ENCODE results near the gene SLC7A10. TPM values are rescaled to one million over a fixed set of nuclear protein-coding genes. Genes with fewer than 3 reads are reported as not detected.
"Not testable (repeated sequence)": the region's sequence is repeated elsewhere in the genome, so short reads cannot be mapped to it uniquely, and the experiment has no call there.

The SLC7A10 gene
- total RNA-seq, 1 donor from 2014 or later, result not detected

DNA sequence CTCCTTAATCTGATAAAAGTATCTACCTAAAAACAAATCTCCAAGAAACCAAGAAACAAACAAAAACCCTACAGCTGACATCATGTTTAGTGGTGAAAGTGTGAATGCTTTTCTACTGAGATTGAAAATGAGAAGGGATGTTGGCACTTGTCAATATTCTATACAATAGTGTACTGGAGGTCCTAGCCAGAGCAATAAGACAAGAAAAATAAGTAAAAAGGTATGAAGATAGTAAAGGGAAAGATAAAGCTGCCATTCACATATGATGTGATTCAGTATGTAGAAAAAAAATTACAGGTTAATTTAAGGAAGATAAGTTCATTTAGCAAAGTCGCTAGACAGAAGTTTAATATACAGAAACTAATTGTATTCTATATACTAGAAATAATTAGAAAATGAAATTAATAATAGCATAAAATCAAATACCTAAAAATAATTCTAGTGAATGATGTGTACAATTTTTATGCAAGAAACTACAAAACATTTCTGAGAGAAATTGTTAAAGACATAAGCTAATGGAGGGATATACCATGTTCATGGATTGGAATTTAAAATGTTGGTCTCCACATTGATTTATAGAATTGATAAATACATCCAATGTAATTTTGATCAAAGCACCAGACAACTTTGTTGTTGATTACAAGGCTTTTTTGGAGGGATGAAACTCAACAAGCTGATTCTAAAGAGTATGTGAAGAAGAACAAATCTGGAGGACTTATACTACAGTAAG, 2.4 kb upstream of the SLC7A10 start:
- peaks cover 43% of the 10 kb centered on the region for H3K27me3 ChIP-seq (ENCODE audit: control insufficient read depth, insufficient read depth, low read length)
- TF ChIP-seq, protein P1, sequence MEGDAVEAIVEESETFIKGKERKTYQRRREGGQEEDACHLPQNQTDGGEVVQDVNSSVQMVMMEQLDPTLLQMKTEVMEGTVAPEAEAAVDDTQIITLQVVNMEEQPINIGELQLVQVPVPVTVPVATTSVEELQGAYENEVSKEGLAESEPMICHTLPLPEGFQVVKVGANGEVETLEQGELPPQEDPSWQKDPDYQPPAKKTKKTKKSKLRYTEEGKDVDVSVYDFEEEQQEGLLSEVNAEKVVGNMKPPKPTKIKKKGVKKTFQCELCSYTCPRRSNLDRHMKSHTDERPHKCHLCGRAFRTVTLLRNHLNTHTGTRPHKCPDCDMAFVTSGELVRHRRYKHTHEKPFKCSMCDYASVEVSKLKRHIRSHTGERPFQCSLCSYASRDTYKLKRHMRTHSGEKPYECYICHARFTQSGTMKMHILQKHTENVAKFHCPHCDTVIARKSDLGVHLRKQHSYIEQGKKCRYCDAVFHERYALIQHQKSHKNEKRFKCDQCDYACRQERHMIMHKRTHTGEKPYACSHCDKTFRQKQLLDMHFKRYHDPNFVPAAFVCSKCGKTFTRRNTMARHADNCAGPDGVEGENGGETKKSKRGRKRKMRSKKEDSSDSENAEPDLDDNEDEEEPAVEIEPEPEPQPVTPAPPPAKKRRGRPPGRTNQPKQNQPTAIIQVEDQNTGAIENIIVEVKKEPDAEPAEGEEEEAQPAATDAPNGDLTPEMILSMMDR (IDR thresholded peaks at IDR 0.05; ENCODE audit: insufficient read depth, low read length, poor library complexity, severe bottlenecking), result no peak
- no peaks in the 10 kb centered on the region for H3K36me3 ChIP-seq (ENCODE audit: control insufficient read depth, insufficient read depth, low read length)
- DNase-seq (ENCODE audit: low read depth), result no peak
- no peak overlapping the region for H3K4me3 ChIP-seq (ENCODE audit: low read depth, low read length)

DNA sequence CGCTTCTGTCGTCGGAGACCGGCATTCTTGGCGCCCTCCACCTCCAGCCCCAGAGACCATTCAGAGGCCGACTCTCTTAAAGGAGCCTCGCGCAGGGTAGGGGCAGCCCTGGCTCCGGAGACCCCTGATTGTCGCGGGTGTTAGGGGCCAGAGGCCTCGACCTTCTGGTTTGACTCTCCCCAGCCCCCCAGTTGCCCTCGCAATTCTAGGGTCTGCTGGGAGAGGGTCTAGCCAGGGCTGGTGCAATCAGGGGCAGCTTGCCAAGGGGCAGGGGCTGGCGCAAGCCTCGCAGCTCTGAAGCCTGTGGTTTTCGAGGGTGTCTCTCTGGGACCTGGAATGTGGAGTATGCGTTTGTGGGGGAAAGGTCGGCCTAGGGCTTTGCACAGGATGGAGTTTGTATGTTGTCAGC, 1.6 kb upstream of the SLC7A10 start:
- H3K27me3 ChIP-seq (ENCODE audit: control insufficient read depth, insufficient read depth, low read length), result peaks cover 41% of the 10 kb centered on the region
- no peaks in the 10 kb centered on the region for H3K36me3 ChIP-seq (ENCODE audit: control insufficient read depth, insufficient read depth, low read length)
- DNase-seq (ENCODE audit: low read depth), result no peak
- TF ChIP-seq, protein P1 (IDR thresholded peaks at IDR 0.05; ENCODE audit: insufficient read depth, low read length, poor library complexity, severe bottlenecking), result no peak
- H3K4me3 ChIP-seq (ENCODE audit: low read depth, low read length), result no peak overlapping the region

DNA sequence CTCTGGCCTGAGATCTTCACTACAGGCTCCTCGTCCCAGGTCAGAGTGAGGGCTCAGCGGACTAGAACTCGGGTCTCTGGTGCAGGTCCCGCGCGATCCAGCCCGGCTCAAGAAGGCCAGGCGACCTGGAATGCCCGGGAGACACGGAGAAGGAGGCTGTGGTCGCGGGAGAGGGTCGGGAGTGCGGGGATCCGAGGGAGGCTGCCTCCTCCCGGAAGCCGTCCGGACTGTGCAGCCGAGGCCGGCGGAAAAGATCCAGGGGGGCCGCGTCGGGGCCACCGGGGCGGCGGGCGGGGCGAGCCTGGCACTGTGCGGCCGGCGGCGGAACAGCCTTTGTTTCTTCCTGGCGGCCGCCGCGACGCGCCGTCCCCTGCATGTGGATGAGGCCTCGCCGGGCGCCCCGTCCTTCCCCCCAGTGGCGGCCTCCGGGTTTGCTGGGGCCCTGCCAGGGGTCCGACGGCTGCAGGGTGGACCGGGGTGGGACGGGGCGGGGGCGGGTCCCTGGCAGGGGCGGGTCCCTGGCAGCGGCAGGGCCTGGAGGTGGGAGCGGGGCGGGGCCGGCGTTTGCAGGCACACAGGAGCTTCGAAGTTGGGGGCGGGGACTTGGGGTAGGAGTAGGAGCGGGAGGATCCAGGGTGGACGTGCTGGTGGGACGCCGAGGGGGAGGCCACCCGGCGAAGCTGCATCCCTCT, 1.0 kb upstream of the SLC7A10 start:
- Histone ChIP-seq H3K27me3 (ENCODE audit: control insufficient read depth, insufficient read depth, low read length) (peaks cover 41% of the 10 kb centered on the region), H3K4me3 (ENCODE audit: low read depth, low read length) (no peak overlapping the region), H3K36me3 (ENCODE audit: control insufficient read depth, insufficient read depth, low read length) (no peaks in the 10 kb centered on the region)
- no peak for DNase-seq (ENCODE audit: low read depth)
- TF ChIP-seq, protein P1 (IDR thresholded peaks at IDR 0.05; ENCODE audit: insufficient read depth, low read length, poor library complexity, severe bottlenecking), result no peak

DNA sequence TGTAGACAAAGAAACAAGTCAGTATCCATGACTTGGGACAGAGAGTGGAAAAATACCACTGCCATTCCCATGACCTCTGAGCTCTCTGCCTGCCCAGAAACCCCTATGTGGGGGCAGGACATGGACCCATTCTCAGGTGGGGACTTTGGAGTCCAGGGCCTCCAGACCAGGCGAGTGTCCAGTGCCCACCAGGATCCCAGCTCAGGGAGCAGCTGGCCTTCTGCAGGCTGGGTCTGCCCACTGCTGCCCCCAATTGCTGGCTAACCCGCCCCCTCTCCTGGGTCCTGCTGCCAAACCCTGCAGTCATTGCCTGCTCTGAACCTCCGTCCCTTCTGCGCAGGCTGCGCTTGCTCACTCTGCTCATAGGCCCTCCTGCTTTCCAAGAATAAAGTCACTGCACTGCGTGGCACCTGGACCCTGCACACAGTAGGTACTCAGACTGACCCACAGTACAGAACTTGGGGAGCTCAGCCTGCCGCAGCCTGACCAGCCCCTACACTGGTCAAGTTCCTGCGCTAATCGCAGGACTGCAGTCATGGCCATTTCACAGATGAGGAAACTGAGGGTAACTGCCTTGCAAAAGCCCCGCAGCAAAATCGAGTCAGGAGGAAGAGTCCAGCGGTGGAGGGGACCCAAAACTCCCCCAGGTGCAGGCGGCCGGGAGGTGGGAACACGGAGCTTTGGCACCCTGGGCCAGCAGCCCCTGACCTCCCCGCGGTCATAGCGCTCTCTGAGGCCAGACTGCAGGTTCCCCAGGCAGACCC, 774 bp downstream of the SLC7A10 start:
- H3K36me3 ChIP-seq (ENCODE audit: control insufficient read depth, insufficient read depth, low read length), result no peaks in the 10 kb centered on the region
- H3K4me3 ChIP-seq (ENCODE audit: low read depth, low read length), result no peak overlapping the region
- TF ChIP-seq, protein P1 (IDR thresholded peaks at IDR 0.05; ENCODE audit: insufficient read depth, low read length, poor library complexity, severe bottlenecking), result no peak
- DNase-seq (ENCODE audit: low read depth), result no peak
- H3K27me3 ChIP-seq (ENCODE audit: control insufficient read depth, insufficient read depth, low read length), result peaks cover 41% of the 10 kb centered on the region

DNA sequence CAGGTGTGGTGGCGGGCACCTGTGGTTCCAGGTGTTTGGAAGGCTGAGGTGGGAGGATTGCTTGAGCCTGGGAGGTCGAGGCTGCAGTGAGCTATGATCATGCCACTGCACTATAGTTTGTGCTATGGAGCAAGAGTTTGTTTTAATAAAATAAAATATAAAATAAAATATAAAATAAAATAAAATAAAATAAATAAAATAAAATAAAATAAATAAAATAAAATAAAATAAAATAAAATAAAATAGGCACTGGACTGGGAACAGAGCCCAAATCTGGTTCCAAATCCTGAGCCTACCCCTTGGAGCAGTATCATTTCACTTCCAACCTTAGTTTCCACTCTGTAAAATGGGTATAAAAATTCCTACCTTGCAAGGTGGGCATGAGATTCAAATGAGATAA, 3.4 kb downstream of the SLC7A10 start:
- H3K27me3 ChIP-seq (ENCODE audit: control insufficient read depth, insufficient read depth, low read length), result peaks cover 38% of the 10 kb centered on the region
- not testable (repeated sequence) for H3K4me3 ChIP-seq (ENCODE audit: low read depth, low read length); H3K36me3 ChIP-seq (ENCODE audit: control insufficient read depth, insufficient read depth, low read length); DNase-seq (ENCODE audit: low read depth)

DNA sequence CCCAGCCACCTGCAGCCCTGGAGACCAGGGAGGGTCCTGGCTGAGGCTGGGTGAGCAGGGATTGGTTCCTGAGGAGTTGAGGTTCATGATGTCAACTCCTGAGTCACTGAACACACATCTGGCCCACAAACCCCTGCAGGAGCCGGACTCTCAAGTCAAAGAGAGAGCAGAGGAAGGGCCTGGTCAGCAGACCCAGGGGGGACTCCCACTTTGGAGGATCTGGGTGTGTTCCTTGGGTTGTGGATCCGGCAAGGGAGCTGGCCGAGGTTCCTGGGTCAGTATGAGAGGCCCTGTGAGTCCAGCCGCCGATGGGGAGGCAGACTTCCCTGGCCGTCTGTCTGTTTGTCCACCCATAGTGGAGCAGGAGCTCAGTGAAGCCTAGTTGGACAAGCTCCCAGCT, 4.0 kb downstream of the SLC7A10 start:
- TF ChIP-seq, protein P1 (IDR thresholded peaks at IDR 0.05; ENCODE audit: insufficient read depth, low read length, poor library complexity, severe bottlenecking), result no peak
- no peak for DNase-seq (ENCODE audit: low read depth)
- Histone ChIP-seq H3K36me3 (ENCODE audit: control insufficient read depth, insufficient read depth, low read length) (no peaks in the 10 kb centered on the region), H3K4me3 (ENCODE audit: low read depth, low read length) (no peak overlapping the region), H3K27me3 (ENCODE audit: control insufficient read depth, insufficient read depth, low read length) (peaks cover 32% of the 10 kb centered on the region)

Measured in kidney epithelial cell (primary cell).